ENCODE results near the gene CBX2.
"Not testable (repeated sequence)": the region's sequence is repeated elsewhere in the genome, so short reads cannot be mapped to it uniquely, and the experiment has no call there.

Gene CBX2

GRCh38 chr17:79771276-79771675 is 6.7 kb upstream of the CBX2 start:
- TF ChIP-seq CTCF (IDR thresholded peaks at IDR 0.05; ENCODE audit: low read depth, low read length) = no peak
- no peak for DNase-seq
- no peak overlapping the region for H3K4me3 ChIP-seq (ENCODE audit: low read depth, low read length)
- 0 out of 2 replicates have a peak, but pooled peaks cover 2% of the 10 kb centered on the region for H3K9me3 ChIP-seq
- no peaks in the 10 kb centered on the region for H3K36me3 ChIP-seq
- H3K4me1 ChIP-seq = no peaks in the 10 kb centered on the region
- no peaks in the 10 kb centered on the region for H3K27me3 ChIP-seq

- not testable (repeated sequence) for H3K36me3 ChIP-seq
Measured at GRCh38 chr17:79772726-79773125, 5.2 kb upstream of the CBX2 start.

GRCh38 chr17:79774561-79774975 is 3.4 kb upstream of the CBX2 start:
- Histone ChIP-seq H3K4me3 (ENCODE audit: low read depth, low read length) (no peak overlapping the region), H3K4me1 (peaks cover 7% of the 10 kb centered on the region), H3K9me3 (no peaks in the 10 kb centered on the region), H3K27me3 (no peaks in the 10 kb centered on the region), H3K36me3 (peaks cover 5% of the 10 kb centered on the region)
- no peak for TF ChIP-seq CTCF (IDR thresholded peaks at IDR 0.05; ENCODE audit: low read depth, low read length)
- no peak for DNase-seq

More at GRCh38 chr17:79772726-79773125, 5.2 kb upstream of the CBX2 start:
- H3K27me3 ChIP-seq; H3K4me1 ChIP-seq; H3K9me3 ChIP-seq; DNase-seq; H3K4me3 ChIP-seq (ENCODE audit: low read depth, low read length): not testable (repeated sequence)

- no peak for DNase-seq
- H3K4me1 ChIP-seq = peaks cover 7% of the 10 kb centered on the region
- no peak for TF ChIP-seq CTCF (IDR thresholded peaks at IDR 0.05; ENCODE audit: low read depth, low read length)
- H3K27me3 ChIP-seq = no peaks in the 10 kb centered on the region
- H3K9me3 ChIP-seq = no peaks in the 10 kb centered on the region
- peaks cover 16% of the 10 kb centered on the region for H3K36me3 ChIP-seq
- H3K4me3 ChIP-seq (ENCODE audit: low read depth, low read length) = no peak overlapping the region
Measured at GRCh38 chr17:79775632-79776031, 2.3 kb upstream of the CBX2 start.

DNA sequence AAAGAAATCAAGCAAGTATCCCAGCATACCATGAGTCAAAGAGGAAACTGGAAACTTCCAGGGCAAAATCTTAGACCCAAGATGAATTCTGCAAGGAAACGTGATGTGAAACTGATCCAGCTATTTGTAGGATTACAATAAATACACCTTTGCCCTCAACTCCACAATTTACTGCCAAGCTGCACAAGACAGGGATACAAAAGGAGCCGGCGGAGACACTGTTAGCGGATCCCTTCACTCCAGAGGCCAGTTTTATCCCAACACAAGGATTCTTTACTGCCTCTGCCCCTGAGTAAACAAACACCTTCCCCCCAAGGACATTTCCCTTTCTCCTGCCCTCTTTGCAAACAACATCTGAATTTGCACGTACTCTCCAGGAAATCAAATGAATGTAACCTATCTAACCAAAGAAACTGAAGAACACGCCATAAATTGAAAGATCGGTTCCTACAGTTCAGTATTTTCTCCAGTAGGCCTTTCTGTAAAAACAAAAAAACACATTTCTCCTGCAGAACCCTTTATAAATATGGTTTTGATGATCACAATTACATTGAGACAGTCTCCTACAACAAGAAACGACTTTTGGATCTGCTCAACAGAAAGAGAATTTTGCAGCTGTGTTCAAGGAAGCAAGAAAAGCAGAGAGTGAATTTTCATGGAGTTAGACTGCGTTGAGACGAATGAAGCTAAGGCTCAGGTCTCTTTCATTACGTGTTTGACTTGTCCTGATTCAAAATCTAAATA is 1.4 kb upstream of the CBX2 start:
- no peak for TF ChIP-seq CTCF (IDR thresholded peaks at IDR 0.05; ENCODE audit: low read depth, low read length)

DNA sequence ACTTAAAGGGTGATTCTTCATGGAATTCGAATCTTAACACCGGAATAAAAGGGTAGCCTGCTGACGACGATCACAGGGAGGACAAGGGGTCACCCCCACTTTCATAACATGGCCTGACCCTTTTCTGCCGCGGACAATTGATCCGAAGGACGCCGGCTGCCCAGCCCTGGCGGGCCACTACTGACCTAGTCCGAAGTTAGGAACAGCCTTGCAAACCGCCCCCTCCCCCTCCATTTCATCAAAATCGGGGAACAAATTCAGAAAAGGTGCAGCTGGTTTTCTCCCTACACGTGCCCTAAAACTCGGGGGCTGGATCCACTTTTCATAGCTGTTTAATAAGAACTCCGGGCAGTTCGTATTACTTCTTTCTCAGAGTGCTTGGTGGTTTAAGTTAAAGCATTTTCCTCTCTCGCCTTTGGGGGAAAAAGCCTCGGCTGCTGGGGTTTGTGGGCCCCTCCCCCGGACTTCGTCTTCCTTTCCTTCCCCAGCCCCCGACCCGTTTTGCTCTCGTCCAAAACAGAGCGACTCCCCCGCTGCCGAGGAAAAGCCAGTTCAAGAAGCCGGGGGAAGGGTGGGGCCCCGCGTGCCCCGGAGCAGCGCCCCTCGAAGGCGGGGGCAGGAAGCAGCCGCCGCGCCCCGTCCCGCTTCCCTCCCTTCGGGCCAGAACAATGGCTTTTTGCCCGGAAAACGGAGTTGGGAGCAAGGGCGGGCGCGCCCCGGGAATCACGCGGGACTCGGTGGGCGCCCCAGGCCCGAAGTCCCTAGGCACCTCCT is 641 bp upstream of the CBX2 start:
- Histone ChIP-seq H3K27me3 (no peaks in the 10 kb centered on the region), H3K4me1 (peaks cover 7% of the 10 kb centered on the region), H3K4me3 (ENCODE audit: low read depth, low read length) (peak overlapping the region; percentile 60), H3K9me3 (no peaks in the 10 kb centered on the region), H3K36me3 (peaks cover 28% of the 10 kb centered on the region)
- peak; percentile 26; the same call in 1 of the 2 replicates for TF ChIP-seq CTCF (IDR thresholded peaks at IDR 0.05; ENCODE audit: low read depth, low read length)
- DNase-seq = peak; percentile 71

More for the DNA sequence above, 1.4 kb upstream of the CBX2 start:
- H3K9me3 ChIP-seq = no peaks in the 10 kb centered on the region
- no peaks in the 10 kb centered on the region for H3K27me3 ChIP-seq
- H3K36me3 ChIP-seq = peaks cover 21% of the 10 kb centered on the region
- no peak for DNase-seq
- no peak overlapping the region for H3K4me3 ChIP-seq (ENCODE audit: low read depth, low read length)
- H3K4me1 ChIP-seq = peaks cover 7% of the 10 kb centered on the region
